ENCODE measurements around the gene ZNF625.

- TF ChIP-seq POLR2A (IDR thresholded peaks at IDR 0.05; ENCODE audit: low read depth) (no peak), CTCF (IDR thresholded peaks at IDR 0.05) (no peak)
These were observed 43.4 kb upstream of the ZNF625 start for GRCh38 chr19:12199757-12200419.
